HL-60 (cell line): ENCODE data around the gene GNAS.

Source experiments
- DNase-seq, 2 experiments: peaks; one replicate each; pipeline ENCODE4 v3.0.0-alpha.2; 2010 to 2020; ENCODE audit warnings: low read depth in 1 of 2, low spot score in 1 of 2
- H3K27ac ChIP-seq: fragments of 250-450 bp; sonication (Bioruptor Pico); replicated peaks from 2 replicates; pipeline ENCODE4 v1.5.1; 2020; ENCODE audit warnings: mild to moderate bottlenecking, moderate library complexity
- H3K27me3 ChIP-seq: fragments of 250-450 bp; sonication (Bioruptor Pico); 2 replicates; pipeline ENCODE4 v1.5.1; 2021; ENCODE audit warnings: mild to moderate bottlenecking, moderate library complexity; ENCODE audit not compliant: insufficient read depth, poor library complexity, severe bottlenecking
- H3K4me3 ChIP-seq: replicated peaks from 2 replicates; pipeline ENCODE4 v1.5.1; 2011; ENCODE audit warnings: mild to moderate bottlenecking, control low read depth, low read length; ENCODE audit not compliant: insufficient read depth
- GABPA ChIP-seq: IDR thresholded peaks from 2 replicates; pipeline ENCODE4 v1.6.1; 2012; ENCODE audit warnings: low read depth
- POLR2AphosphoS5 ChIP-seq: IDR thresholded peaks from 2 replicates; pipeline ENCODE4 v1.6.1; 2012; ENCODE audit warnings: low read depth
- SPI1 ChIP-seq: IDR thresholded peaks from 2 replicates; pipeline ENCODE4 v1.6.1; 2012; ENCODE audit warnings: low read depth, mild to moderate bottlenecking, borderline replicate concordance
- TF ChIP-seq, protein P1 (sequence below): IDR thresholded peaks from one replicate; pipeline ENCODE4 v1.5.1; 2011; ENCODE audit warnings: low read length, control low read depth, inconsistent platforms; ENCODE audit not compliant: insufficient read depth
- TF ChIP-seq, protein P2 (sequence below): IDR thresholded peaks from 2 replicates; pipeline ENCODE4 v1.6.1; 2012; ENCODE audit warnings: low read depth; ENCODE audit not compliant: insufficient replicate concordance

The GNAS gene

DNA sequence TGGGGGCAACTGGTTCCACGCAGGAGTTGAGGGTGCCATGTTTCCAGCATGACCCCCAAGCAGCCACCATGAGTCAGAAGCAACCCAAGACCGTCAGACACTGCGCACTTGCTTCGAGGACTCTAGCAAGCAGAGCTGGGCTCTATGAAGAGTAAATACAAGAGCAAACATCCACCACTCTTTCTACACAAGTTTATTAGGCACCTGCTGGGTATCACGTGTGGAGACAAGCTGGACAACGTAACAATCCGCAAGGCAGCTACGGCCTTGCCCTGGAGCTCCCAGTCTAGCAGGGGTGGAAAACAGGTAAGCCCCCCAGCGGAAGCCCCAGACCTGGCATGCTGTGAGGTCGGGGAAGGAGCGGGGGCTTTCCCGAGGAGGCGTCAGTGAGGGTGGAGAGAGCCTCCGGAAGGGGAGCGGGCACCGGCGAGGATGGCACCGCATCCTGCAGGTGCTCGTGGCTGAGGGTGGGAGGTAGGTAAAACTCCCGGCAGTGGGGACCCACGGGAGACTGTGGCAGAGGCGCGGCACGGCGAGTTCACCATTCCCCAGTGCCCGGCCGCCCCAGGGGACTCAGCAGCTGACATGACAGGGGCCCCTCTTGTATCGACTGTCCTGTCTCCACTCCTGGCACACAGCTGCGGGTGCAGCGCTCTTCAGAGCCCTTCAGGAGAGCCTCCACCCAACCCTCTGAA, 35.4 kb upstream of the GNAS start:
- no peak for TF ChIP-seq GABPA
- TF ChIP-seq, protein P1, sequence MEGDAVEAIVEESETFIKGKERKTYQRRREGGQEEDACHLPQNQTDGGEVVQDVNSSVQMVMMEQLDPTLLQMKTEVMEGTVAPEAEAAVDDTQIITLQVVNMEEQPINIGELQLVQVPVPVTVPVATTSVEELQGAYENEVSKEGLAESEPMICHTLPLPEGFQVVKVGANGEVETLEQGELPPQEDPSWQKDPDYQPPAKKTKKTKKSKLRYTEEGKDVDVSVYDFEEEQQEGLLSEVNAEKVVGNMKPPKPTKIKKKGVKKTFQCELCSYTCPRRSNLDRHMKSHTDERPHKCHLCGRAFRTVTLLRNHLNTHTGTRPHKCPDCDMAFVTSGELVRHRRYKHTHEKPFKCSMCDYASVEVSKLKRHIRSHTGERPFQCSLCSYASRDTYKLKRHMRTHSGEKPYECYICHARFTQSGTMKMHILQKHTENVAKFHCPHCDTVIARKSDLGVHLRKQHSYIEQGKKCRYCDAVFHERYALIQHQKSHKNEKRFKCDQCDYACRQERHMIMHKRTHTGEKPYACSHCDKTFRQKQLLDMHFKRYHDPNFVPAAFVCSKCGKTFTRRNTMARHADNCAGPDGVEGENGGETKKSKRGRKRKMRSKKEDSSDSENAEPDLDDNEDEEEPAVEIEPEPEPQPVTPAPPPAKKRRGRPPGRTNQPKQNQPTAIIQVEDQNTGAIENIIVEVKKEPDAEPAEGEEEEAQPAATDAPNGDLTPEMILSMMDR: no peak
- no peak for TF ChIP-seq POLR2AphosphoS5
- no peak for TF ChIP-seq SPI1
- TF ChIP-seq, protein P2, sequence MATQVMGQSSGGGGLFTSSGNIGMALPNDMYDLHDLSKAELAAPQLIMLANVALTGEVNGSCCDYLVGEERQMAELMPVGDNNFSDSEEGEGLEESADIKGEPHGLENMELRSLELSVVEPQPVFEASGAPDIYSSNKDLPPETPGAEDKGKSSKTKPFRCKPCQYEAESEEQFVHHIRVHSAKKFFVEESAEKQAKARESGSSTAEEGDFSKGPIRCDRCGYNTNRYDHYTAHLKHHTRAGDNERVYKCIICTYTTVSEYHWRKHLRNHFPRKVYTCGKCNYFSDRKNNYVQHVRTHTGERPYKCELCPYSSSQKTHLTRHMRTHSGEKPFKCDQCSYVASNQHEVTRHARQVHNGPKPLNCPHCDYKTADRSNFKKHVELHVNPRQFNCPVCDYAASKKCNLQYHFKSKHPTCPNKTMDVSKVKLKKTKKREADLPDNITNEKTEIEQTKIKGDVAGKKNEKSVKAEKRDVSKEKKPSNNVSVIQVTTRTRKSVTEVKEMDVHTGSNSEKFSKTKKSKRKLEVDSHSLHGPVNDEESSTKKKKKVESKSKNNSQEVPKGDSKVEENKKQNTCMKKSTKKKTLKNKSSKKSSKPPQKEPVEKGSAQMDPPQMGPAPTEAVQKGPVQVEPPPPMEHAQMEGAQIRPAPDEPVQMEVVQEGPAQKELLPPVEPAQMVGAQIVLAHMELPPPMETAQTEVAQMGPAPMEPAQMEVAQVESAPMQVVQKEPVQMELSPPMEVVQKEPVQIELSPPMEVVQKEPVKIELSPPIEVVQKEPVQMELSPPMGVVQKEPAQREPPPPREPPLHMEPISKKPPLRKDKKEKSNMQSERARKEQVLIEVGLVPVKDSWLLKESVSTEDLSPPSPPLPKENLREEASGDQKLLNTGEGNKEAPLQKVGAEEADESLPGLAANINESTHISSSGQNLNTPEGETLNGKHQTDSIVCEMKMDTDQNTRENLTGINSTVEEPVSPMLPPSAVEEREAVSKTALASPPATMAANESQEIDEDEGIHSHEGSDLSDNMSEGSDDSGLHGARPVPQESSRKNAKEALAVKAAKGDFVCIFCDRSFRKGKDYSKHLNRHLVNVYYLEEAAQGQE: no peak
- H3K27me3 ChIP-seq: no peaks in the 10 kb centered on the region
- H3K4me3 ChIP-seq: no peak overlapping the region
- no peak overlapping the region for H3K27ac ChIP-seq
- DNase-seq: no peak

DNA sequence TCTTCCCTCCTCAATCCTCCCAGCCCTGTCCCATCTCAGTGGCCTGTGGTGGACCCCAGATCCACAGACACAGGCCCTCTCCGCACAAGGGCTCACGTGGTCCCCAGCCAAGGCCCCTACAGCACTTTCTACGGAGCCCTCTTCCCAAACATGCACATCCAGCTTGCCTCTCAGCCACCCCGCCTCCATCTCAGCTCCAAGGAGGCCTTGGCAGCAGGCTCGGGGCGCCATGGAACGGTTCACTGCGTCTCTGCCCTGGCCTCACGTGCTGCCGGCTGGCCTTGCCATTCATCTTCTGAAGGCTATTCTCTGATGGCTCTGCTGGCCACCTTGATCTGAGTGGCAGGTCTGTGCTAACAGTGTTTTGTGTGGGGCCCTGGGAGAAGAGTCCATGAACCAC, 34.8 kb upstream of the GNAS start:
- no peak for TF ChIP-seq GABPA
- TF ChIP-seq, protein P1: no peak
- TF ChIP-seq SPI1: no peak
- TF ChIP-seq, protein P2: no peak
- no peak for TF ChIP-seq POLR2AphosphoS5
- Histone ChIP-seq H3K27ac (no peak overlapping the region), H3K4me3 (no peak overlapping the region), H3K27me3 (no peaks in the 10 kb centered on the region)
- no peak for DNase-seq

DNA sequence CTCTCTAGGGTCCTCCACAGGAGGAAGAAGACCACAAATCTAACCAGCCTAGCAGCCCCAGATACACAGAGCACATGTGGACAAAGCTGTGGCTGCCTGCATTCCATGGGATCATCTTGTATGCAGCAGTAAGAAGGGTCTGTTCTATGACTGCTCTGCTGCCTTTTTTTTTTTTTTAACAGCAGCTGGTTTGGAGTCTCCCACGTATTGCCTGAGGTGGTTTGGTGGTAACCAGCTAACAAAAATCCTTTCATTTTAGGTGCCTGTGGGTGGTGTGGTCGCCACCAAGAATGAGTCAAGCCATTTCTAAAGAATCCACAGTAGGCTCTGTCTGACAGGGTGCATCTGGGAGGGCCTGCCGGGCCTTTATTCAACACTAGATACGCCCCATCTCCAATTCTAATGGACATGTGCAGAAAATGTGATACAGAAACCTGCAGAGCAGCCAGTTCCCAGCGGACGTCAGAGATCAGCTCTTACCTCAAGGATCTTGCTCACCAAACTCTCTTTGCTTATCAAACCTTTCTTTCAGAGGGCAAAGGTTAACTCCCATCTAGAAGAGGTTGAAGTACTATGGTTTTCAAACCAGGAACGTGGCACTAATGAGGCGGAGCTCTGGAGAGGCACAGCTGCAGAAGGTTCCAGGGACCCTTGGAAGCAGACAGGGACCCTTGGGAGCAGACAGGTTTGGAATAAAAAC, 33.8 kb upstream of the GNAS start:
- Histone ChIP-seq H3K4me3 (no peak overlapping the region), H3K27ac (no peak overlapping the region), H3K27me3 (no peaks in the 10 kb centered on the region)
- no peak for DNase-seq
- TF ChIP-seq, protein P2: no peak
- TF ChIP-seq, protein P1: no peak
- TF ChIP-seq POLR2AphosphoS5 (no peak), SPI1 (no peak), GABPA (no peak)
